ENCODE results near the gene TSPYL1.
A peak's percentile ranks its signal among the peaks of the same experiment; 100 is the strongest.
"Not testable (repeated sequence)": the region's sequence is repeated elsewhere in the genome, so short reads cannot be mapped to it uniquely, and the experiment has no call there.

TSPYL1 gene

GRCh38 chr6:116292553-116292952 is 12.8 kb upstream of the TSPYL1 start:
- no peak for DNase-seq

DNA sequence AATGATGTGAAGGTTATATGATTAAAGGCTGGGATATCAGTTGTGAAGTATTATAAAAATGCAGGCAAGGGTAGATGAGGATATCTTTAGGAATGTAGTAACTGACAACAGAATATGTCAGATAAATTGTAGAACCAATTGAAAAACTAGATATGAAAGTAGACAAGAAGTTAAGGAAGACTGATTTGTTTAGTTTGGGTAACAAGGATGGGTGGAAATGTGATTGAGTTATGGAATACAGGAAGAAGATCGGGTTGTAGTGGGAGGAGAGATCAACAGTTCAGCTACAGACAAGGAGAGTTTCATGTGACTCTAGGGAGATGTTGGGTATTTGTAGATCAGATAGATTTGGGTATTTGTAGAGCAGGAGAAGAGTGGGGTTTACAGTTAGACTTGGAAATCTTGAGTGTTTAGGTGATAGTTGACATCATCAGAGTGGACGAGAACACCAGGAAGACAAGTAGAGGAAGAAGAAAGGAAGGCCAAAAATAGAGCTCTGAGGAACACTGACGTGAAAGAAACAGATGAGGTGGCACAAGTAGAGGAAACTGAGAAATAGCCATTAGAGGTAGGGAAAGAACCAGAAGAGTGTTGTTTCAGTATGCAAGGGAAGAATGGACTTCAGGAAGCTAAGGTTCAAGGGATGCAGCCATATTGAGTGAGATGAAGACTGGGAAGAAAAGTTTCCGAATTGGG is 12.1 kb upstream of the TSPYL1 start:
- no peak for DNase-seq

GRCh38 chr6:116290799-116291198 is 11.1 kb upstream of the TSPYL1 start:
- DNase-seq, result no peak

DNA sequence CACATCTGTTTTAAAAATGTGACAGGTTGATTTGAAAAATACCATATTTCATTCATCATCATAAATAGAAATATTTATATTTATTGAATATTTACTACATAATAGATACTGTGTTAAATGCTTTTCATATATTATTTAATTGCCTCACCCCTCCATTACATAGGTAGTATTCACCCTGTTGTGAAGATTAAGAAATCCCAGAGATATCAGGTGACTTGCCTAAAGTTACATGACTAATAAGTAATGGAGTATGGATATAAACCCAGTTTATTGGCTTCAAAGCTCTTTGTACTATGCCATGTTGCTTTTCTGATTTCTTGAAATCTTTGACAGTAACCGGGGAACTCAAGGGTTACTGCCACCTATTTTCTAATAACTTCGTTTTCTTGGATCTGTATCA is 10.1 kb upstream of the TSPYL1 start:
- no peak for DNase-seq

- peak; percentile 45 for DNase-seq
Measured at GRCh38 chr6:116287689-116288282, 8.1 kb upstream of the TSPYL1 start.

DNA sequence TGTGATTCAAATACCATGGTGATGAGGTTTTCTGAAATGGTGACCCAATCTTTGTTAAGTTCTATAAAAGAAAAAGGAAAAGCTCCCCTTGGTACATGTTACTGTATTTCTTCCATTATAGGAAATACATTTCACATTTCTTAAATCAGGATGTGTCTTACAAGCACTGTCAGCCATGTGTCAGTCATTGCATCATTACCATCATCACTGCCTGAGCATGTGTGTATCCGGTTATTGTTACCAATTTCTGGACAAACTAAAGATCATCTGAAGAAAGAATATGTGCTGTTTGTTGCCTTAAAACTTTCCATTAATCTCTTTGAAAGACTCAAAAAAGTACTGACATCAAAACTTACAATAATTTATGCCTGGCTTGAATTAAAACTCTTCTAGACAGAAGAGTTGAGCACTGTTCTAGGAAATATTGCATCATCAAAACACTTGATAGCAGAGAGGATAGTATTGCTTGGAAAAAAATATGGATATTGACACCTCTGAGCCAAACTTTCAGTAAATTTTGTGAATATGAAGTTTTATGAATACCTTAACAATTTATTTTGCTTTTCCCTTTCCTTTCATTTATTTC is 7.1 kb upstream of the TSPYL1 start:
- DNase-seq, result no peak

GRCh38 chr6:116284984-116285383 is 5.3 kb upstream of the TSPYL1 start:
- not testable (repeated sequence) for DNase-seq

DNA sequence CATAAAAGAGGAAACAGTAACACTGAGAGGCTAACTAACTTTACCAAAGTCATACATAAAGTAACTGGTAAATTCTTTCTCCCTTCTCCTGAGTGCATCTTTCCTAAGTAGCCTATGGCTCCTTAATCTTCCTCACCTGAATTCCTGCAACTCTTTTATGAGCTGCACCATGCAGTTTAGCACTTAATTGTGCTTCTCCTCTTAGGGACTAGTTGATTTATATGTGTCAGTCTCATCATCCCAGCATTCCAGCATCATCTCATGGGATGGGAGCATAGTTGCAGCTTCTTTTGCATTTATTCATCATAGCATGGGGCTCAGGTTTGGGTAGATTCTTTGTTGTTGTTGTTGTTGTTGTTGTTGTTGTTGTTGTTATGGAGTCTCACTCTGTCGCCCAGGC is 3.5 kb upstream of the TSPYL1 start:
- no peak for DNase-seq

DNA sequence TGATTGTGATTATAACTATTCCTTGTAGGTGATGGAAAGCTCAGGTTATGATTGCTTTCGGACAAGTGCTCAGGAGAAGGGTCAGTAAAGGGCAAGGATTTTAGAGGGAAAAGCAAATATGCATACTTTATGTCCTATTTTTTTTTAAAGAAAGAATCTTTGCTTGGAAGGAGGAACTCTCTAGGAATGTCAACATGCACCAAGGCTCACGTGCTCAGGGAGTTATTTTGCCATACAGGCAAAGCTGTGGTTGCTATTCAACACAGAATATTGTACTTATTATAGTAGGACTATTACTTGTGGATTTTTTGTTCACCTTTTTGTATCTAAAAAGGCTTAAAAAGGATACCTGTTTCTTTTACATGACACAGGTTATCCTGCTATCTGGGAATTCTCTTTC is 3.0 kb upstream of the TSPYL1 start:
- DNase-seq, result no peak

DNA sequence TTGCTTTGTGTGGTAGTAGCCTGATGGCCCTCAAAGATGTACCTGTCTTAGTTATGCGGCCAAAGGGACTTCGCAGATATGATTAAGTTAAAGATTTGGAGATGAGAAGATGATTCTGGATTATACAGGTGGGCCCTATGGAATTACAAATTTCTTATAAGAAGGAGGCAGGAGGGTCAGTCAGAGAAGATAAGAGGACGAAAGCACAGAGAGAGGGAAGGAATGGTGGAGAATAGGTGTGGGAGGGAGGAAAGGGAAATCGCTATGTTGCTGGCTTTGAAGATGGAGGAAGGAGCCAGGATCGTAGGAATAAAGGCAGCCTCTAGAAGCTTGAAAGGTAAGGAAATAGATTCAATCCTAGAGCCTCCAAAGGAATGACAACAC is 1.2 kb upstream of the TSPYL1 start:
- no peak for DNase-seq

- no peak for DNase-seq
Measured at GRCh38 chr6:116280161-116280932, 617 bp upstream of the TSPYL1 start.

DNA sequence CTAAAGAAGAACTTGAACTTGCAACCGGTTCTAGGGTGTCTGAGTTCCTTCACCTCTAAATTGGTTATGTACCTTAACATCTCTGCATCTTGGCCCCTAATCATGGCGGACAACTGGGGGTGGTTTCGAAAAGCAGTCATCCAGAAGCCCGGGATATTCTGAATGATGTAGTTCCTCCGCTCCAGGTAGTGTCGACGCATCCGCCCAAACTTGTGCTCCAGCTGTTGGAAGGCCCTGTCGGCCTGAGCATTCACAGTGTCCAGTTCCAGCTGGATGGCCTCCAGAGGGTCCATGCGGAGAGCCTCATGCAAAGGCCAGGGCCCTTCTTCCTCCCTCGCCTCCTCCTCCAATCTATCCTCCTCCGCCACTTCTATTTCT is 887 bp downstream of the TSPYL1 start:
- DNase-seq, result peak; percentile 27

- DNase-seq, result no peak
Measured at GRCh38 chr6:116278481-116278829, 1.3 kb downstream of the TSPYL1 start.

DNA sequence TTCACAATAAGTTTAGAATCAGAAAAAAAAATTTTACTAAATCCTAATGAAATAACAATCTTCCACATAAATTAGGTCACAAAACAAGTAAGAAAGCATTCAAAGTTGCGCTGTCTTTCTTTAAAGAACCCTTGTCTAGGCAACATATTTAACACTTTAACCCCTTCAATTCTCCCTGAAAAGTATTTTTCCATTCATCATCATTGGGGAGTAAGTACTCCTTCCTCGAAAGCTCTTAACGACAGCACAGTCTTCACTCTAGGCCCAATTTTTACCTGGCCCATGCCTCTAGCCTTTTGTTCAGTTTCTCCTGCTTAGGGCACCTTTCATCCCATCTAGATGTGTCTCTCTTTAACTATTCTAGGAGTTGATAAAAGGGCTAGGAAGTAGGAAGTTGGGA is 2.6 kb downstream of the TSPYL1 start:
- DNase-seq, result no peak

DNA sequence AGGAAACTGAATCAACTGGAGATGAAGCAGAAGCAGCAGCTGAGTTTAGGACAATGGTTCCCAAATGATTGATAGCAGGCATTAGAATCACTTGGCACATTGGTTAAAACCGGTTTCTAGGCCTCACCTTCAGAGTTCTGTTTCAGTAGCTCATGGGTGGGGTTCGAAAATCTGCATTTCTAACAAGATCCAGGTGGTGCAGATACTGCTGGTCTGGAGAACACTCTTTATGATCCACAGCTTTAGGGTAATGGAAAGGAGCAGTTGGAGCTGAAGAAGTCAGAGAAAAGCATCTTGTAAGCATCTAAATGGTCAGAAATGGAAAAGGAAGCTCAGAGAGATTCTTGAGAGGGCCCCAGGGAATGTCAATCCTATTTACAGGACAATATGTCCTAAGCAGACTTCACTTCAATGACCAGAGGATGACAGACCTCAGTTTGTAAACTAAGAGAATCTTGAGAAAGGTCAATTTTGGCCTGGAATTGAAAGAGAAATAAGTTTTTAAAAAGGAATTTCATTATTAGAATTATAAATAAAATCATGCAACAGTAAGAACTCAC is 8.5 kb downstream of the TSPYL1 start:
- no peak for DNase-seq

DNA sequence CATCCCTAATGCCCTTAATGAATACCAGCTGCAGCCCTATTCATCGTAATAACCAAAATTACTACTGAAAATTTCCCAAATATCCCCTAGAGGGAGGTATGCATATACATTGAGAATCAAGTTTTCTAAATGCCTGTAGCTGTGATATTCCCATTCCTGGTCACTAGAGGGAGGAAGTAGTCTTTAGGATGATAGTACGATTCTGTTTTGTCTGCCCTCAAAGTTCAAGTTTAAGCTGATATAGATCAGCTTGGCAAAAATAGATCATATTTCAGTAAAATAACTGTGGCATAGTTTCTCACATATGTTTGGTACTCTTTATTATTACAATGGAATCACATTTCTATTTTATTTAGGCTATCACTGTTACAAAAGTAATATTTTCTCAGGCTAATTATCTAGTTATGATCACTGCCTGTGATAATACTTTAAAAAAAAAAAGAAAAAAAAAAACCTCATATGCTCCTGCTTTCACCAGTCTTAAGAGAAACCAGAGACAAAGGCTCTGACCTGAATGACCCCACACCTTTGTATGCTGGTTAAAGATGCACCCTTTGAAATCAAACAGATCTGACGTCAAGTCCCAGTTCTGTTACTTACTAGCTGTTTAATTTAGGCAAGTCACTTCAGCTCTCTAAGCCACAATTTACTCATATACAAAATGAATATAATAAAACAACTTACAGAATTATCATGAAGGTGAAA is 11.0 kb downstream of the TSPYL1 start:
- peak; percentile 36 for DNase-seq

DNA sequence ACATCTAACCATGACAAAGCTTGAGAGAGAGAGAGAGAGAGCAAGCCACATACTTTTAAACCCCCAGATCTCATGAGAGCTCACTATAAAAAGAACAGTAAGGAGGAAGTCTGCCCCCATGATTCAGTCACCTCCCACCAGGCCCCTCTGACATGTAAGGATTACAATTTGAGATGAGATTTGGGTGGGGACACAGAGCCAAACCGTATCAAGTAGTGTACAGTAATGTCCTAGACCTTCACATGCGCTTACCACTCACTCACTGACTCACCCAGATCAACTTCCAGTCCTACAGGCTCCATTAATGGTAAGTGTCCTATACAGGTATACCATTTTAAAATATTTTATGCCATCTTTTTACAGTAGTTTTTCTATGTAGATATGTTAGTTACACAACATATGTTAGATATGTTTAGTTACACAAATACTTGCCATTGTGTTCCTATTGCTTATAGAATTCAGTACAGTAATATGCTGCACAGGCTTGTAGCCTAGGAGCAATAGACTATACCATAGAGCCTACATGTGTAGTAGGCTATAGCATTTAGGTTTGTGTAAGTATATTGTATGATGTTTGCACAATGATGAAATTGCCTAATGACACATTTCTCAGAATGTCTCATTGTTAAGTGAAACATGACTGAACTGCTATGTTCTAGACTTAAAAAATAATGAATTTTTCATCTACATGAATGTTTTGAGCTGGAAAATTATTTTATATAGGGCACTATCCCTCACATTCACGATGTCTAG is 11.7 kb downstream of the TSPYL1 start:
- DNase-seq, result no peak

GRCh38 chr6:116266803-116267202 is 12.9 kb downstream of the TSPYL1 start:
- DNase-seq, result no peak

GRCh38 chr6:116265041-116265829 is 14.5 kb downstream of the TSPYL1 start:
- no peak for DNase-seq

DNA sequence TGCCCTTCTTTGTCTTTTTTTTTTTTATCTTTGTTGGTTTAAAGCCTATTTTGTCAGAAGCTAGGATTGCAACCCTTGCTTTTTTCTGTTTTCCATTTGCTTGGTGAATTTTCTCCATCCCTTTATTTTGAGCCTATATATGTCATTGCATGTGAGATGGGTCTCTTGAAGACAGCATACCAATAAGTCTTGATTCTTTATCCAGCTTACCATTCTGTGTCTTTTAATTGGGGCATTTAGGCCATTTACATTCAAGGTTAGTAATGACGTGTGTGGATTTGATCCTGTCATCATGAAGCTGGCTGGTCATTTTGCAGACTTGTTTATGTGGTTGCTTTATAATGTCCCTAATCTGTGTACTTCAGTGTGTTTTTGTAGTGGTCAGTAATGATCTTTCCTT is 16.4 kb downstream of the TSPYL1 start:
- no peak for DNase-seq

DNA sequence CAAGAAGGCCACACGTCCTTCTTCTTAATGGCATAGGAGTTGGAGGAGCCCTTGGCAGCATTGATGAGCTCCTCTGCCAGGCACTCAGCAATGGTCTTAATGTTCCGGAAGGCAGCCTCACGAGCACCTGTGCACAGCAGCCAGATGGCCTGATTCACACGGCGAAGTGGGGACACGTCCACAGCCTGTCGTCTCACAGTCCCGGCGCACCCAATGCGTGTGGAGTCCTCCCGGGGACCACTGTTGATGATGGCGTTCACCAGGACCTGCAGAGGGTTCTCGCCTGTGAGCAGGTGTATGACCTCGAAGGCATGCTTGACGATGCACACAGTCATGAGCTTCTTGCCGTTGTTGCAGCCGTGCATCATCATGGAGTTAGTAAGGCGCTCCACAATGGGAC is 21.2 kb downstream of the TSPYL1 start:
- no peak for DNase-seq

All from activated CD4-positive, alpha-beta T cell treated with anti-CD3 and anti-CD28 coated beads, Interleukin-2, Interleukin-6, amounts not matched to agents 100 ng/mL and 50 ng/mL, durations not matched to agents 16 hours and 8 hours (primary cell).